Measurements from ENCODE around the gene MIPOL1.

MIPOL1 gene

DNA sequence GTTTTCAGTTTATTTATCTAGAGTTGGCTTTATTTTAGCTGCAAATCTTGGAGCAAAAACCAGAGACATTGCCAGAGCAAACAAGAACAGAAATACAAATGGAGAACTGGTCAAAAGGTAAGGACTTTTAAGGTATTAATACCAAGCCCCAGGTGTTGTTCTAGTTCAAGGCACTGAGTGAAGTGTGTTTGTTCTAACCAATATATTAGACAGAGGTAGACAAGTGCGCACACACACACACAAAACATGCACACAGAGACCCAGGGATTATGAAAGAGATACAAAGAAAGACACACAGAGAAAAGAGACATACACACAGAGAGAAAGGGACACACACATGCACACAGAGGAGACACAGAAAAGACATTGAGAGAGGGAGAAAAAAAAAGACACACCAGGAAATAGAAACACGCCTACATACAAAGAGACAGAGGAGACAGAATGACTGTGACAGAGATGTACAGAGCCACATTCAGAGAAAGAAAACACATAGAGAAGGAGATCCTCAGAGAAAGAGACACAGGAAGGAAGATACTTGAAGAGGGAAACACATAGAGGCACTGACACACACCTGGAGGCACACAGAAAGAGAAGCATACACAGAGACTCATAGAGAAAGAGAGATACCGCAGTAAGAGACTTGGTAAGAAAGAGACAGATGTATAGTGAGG lies 50.2 kb downstream of the MIPOL1 start:
- no peak overlapping the region for H2BK12ac ChIP-seq (ENCODE audit: low read length)
- H3K27ac ChIP-seq (replicated peaks; ENCODE audit: low read length): no peak overlapping the region
- H3K27me3 ChIP-seq (ENCODE audit: control insufficient read depth in 3 of 3, insufficient read depth in 3 of 3, low read depth in 1 of 3, low read length in 3 of 3): no peaks in the 10 kb centered on the region
- H3K4me3 ChIP-seq (ENCODE audit: low read length in 2 of 2): no peak overlapping the region
- H2BK15ac ChIP-seq (ENCODE audit: low read length): no peak overlapping the region
- no peak overlapping the region for H2AFZ ChIP-seq (ENCODE audit: low read length)
- H3K79me1 ChIP-seq (ENCODE audit: low read depth, low read length): peaks cover 2% of the 10 kb centered on the region
- H4K91ac ChIP-seq (ENCODE audit: low read depth, low read length, poor library complexity): no peak overlapping the region
- no peak overlapping the region for H3K23ac ChIP-seq (ENCODE audit: low read depth, low read length, poor library complexity)
- H3K36me3 ChIP-seq (replicated peaks in 1 of 2; ENCODE audit: control insufficient read depth in 2 of 2, insufficient read depth in 2 of 2, low read length in 2 of 2): peaks cover 0 to 2% of the 10 kb centered on the region in 2 donors
- H3K4me1 ChIP-seq (ENCODE audit: control insufficient read depth in 2 of 2, insufficient read depth in 1 of 2, low read depth in 1 of 2, low read length in 2 of 2): no peaks in the 10 kb centered on the region
- H3K18ac ChIP-seq (ENCODE audit: low read length): no peak overlapping the region
- no peaks in the 10 kb centered on the region for H3K9me3 ChIP-seq (replicated peaks in 1 of 2; ENCODE audit: control insufficient read depth in 2 of 2, insufficient read depth in 1 of 2, low read depth in 1 of 2, low read length in 2 of 2)
- no peak overlapping the region for H3K14ac ChIP-seq (ENCODE audit: low read length)
- no peak overlapping the region for H2BK120ac ChIP-seq (ENCODE audit: low read depth, low read length)
- H3K9ac ChIP-seq (ENCODE audit: low read depth, low read length, poor library complexity): no peak overlapping the region
- no peak overlapping the region for H4K8ac ChIP-seq (ENCODE audit: low read depth, low read length)
- H2AK5ac ChIP-seq (ENCODE audit: low read depth, low read length): no peak overlapping the region
- WGBS, 2 donors (ENCODE audit: extremely low coverage in 2 of 2, insufficient read length in 2 of 2, insufficient replicate concordance in 1 of 2): no CpG with 5 or more reads among the region's 3 CpGs
- H3K4ac ChIP-seq (ENCODE audit: low read length): no peak overlapping the region
- H3K4me2 ChIP-seq (ENCODE audit: insufficient read depth, low read length, poor library complexity, severe bottlenecking): no peak overlapping the region
- no peak for DNase-seq (ENCODE audit: low spot score)
- no peak overlapping the region for H2BK5ac ChIP-seq (ENCODE audit: low read length)

DNA sequence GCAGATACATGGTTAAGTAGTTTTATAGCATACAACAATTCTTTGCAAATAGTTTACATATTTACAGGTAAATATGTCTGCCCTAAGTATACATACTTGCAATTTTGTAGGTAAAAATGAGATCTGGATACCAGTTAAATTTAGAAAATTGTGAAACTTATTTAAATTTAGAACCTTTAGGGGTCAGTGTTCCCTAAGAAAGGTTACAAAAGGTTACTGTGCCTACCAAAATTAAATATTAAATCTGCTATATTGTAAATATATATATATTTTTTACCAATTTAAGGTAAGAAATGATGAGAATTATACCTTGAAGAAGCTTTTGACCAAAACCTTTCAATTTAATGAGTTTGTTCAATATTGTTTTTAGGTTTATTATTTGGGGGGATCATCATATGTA lies 54.0 kb downstream of the MIPOL1 start:
- H3K18ac ChIP-seq (ENCODE audit: low read length): no peak overlapping the region
- no peak overlapping the region for H2BK12ac ChIP-seq (ENCODE audit: low read length)
- H3K14ac ChIP-seq (ENCODE audit: low read length): no peak overlapping the region
- H4K91ac ChIP-seq (ENCODE audit: low read depth, low read length, poor library complexity): no peak overlapping the region
- peaks cover 2% of the 10 kb centered on the region for H3K79me1 ChIP-seq (ENCODE audit: low read depth, low read length)
- H2AFZ ChIP-seq (ENCODE audit: low read length): no peak overlapping the region
- H3K9me3 ChIP-seq (replicated peaks in 1 of 2; ENCODE audit: control insufficient read depth in 2 of 2, insufficient read depth in 1 of 2, low read depth in 1 of 2, low read length in 2 of 2): no peaks in the 10 kb centered on the region
- no peak overlapping the region for H3K23ac ChIP-seq (ENCODE audit: low read depth, low read length, poor library complexity)
- H3K27me3 ChIP-seq (ENCODE audit: control insufficient read depth in 3 of 3, insufficient read depth in 3 of 3, low read depth in 1 of 3, low read length in 3 of 3): no peaks in the 10 kb centered on the region
- H4K8ac ChIP-seq (ENCODE audit: low read depth, low read length): no peak overlapping the region
- no peak overlapping the region for H2AK5ac ChIP-seq (ENCODE audit: low read depth, low read length)
- no peak overlapping the region for H3K9ac ChIP-seq (ENCODE audit: low read depth, low read length, poor library complexity)
- no peak for DNase-seq (ENCODE audit: low spot score)
- no peak overlapping the region for H3K27ac ChIP-seq (replicated peaks; ENCODE audit: low read length)
- peaks cover 0 to 2% of the 10 kb centered on the region in 2 donors for H3K36me3 ChIP-seq (replicated peaks in 1 of 2; ENCODE audit: control insufficient read depth in 2 of 2, insufficient read depth in 2 of 2, low read length in 2 of 2)
- H3K4me2 ChIP-seq (ENCODE audit: insufficient read depth, low read length, poor library complexity, severe bottlenecking): no peak overlapping the region
- H2BK15ac ChIP-seq (ENCODE audit: low read length): no peak overlapping the region
- H2BK5ac ChIP-seq (ENCODE audit: low read length): no peak overlapping the region
- H3K4me3 ChIP-seq (ENCODE audit: low read length in 2 of 2): no peak overlapping the region
- H2BK120ac ChIP-seq (ENCODE audit: low read depth, low read length): no peak overlapping the region
- no peaks in the 10 kb centered on the region for H3K4me1 ChIP-seq (ENCODE audit: control insufficient read depth in 2 of 2, insufficient read depth in 1 of 2, low read depth in 1 of 2, low read length in 2 of 2)
- H3K4ac ChIP-seq (ENCODE audit: low read length): no peak overlapping the region

DNA sequence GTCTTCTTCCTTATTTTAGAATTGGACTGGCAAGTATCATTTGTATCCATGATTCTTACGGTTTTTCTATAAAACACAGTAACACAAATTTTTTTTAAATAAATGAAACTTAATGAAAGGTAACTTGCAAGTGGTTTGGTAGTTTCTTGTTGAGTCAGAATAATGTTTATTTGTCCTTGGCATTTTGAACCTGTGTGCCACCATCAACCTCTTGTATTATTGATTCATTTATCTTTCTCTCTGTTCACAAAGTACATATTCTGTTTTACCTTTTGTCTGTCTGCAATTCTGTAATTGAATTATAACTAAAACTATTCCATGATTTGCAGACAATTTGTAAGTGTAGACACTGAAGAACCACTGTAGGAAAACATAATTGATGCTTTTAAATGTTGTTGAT lies 54.7 kb downstream of the MIPOL1 start:
- H3K9me3 ChIP-seq (replicated peaks in 1 of 2; ENCODE audit: control insufficient read depth in 2 of 2, insufficient read depth in 1 of 2, low read depth in 1 of 2, low read length in 2 of 2): no peaks in the 10 kb centered on the region
- no peak overlapping the region for H4K91ac ChIP-seq (ENCODE audit: low read depth, low read length, poor library complexity)
- no peak for DNase-seq (ENCODE audit: low spot score)
- no peak overlapping the region for H2BK5ac ChIP-seq (ENCODE audit: low read length)
- H2AK5ac ChIP-seq (ENCODE audit: low read depth, low read length): no peak overlapping the region
- peaks cover 0 to 2% of the 10 kb centered on the region in 2 donors for H3K36me3 ChIP-seq (replicated peaks in 1 of 2; ENCODE audit: control insufficient read depth in 2 of 2, insufficient read depth in 2 of 2, low read length in 2 of 2)
- no CpG with 5 or more reads among the region's 1 CpG for WGBS, 2 donors (ENCODE audit: extremely low coverage in 2 of 2, insufficient read length in 2 of 2, insufficient replicate concordance in 1 of 2)
- no peak overlapping the region for H3K18ac ChIP-seq (ENCODE audit: low read length)
- no peak overlapping the region for H2BK12ac ChIP-seq (ENCODE audit: low read length)
- no peak overlapping the region for H4K8ac ChIP-seq (ENCODE audit: low read depth, low read length)
- no peak overlapping the region for H2BK120ac ChIP-seq (ENCODE audit: low read depth, low read length)
- no peak overlapping the region for H3K4ac ChIP-seq (ENCODE audit: low read length)
- H2BK15ac ChIP-seq (ENCODE audit: low read length): no peak overlapping the region
- peaks cover 2% of the 10 kb centered on the region for H3K79me1 ChIP-seq (ENCODE audit: low read depth, low read length)
- H3K14ac ChIP-seq (ENCODE audit: low read length): no peak overlapping the region
- H3K27me3 ChIP-seq (ENCODE audit: control insufficient read depth in 3 of 3, insufficient read depth in 3 of 3, low read depth in 1 of 3, low read length in 3 of 3): no peaks in the 10 kb centered on the region
- H3K4me3 ChIP-seq (ENCODE audit: low read length in 2 of 2): no peak overlapping the region
- H3K4me1 ChIP-seq (ENCODE audit: control insufficient read depth in 2 of 2, insufficient read depth in 1 of 2, low read depth in 1 of 2, low read length in 2 of 2): peaks cover 0 to 3% of the 10 kb centered on the region in 2 donors
- H2AFZ ChIP-seq (ENCODE audit: low read length): no peak overlapping the region
- no peak overlapping the region for H3K27ac ChIP-seq (replicated peaks; ENCODE audit: low read length)
- no peak overlapping the region for H3K9ac ChIP-seq (ENCODE audit: low read depth, low read length, poor library complexity)
- H3K23ac ChIP-seq (ENCODE audit: low read depth, low read length, poor library complexity): no peak overlapping the region
- no peak overlapping the region for H3K4me2 ChIP-seq (ENCODE audit: insufficient read depth, low read length, poor library complexity, severe bottlenecking)

DNA sequence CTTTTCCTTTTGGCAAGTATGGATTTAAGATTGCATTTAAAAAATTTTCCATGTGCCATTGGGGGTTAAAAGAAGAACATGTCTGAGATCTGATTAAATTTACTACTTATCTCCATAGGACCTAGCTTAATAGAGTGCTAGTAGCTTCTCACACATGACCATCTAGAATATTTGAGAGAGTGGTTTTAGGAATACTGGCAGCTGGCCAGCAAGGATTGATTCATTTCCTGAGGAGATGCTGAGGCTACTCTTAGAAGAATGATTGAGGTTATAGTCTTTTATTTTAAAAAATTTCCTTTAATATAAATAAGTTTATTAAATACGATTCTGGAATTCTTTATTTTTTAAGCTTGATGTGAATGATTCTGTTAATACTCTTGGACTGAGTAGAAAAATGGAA lies 56.2 kb downstream of the MIPOL1 start:
- Histone ChIP-seq H3K27ac (replicated peaks; ENCODE audit: low read length) (no peak overlapping the region), H3K79me1 (ENCODE audit: low read depth, low read length) (no peaks in the 10 kb centered on the region), H2BK120ac (ENCODE audit: low read depth, low read length) (no peak overlapping the region), H2BK5ac (ENCODE audit: low read length) (no peak overlapping the region), H3K14ac (ENCODE audit: low read length) (no peak overlapping the region), H3K4me2 (ENCODE audit: insufficient read depth, low read length, poor library complexity, severe bottlenecking) (no peak overlapping the region), H2AFZ (ENCODE audit: low read length) (no peak overlapping the region), H3K18ac (ENCODE audit: low read length) (no peak overlapping the region), H3K4me1 (ENCODE audit: control insufficient read depth in 2 of 2, insufficient read depth in 1 of 2, low read depth in 1 of 2, low read length in 2 of 2) (peaks cover 0 to 8% of the 10 kb centered on the region in 2 donors), H3K23ac (ENCODE audit: low read depth, low read length, poor library complexity) (no peak overlapping the region), H3K4me3 (ENCODE audit: low read length in 2 of 2) (no peak overlapping the region), H3K9me3 (replicated peaks in 1 of 2; ENCODE audit: control insufficient read depth in 2 of 2, insufficient read depth in 1 of 2, low read depth in 1 of 2, low read length in 2 of 2) (no peaks in the 10 kb centered on the region), H4K91ac (ENCODE audit: low read depth, low read length, poor library complexity) (no peak overlapping the region), H4K8ac (ENCODE audit: low read depth, low read length) (no peak overlapping the region), H2AK5ac (ENCODE audit: low read depth, low read length) (no peak overlapping the region), H3K27me3 (ENCODE audit: control insufficient read depth in 3 of 3, insufficient read depth in 3 of 3, low read depth in 1 of 3, low read length in 3 of 3) (no peaks in the 10 kb centered on the region), H3K9ac (ENCODE audit: low read depth, low read length, poor library complexity) (no peak overlapping the region), H2BK15ac (ENCODE audit: low read length) (no peak overlapping the region), H3K4ac (ENCODE audit: low read length) (no peak overlapping the region), H3K36me3 (replicated peaks in 1 of 2; ENCODE audit: control insufficient read depth in 2 of 2, insufficient read depth in 2 of 2, low read length in 2 of 2) (no peaks in the 10 kb centered on the region), H2BK12ac (ENCODE audit: low read length) (no peak overlapping the region)
- no CpG with 5 or more reads among the region's 1 CpG for WGBS, 2 donors (ENCODE audit: extremely low coverage in 2 of 2, insufficient read length in 2 of 2, insufficient replicate concordance in 1 of 2)
- DNase-seq (ENCODE audit: low spot score): no peak
